IMR-90 (cell line): Measurements from ENCODE around the gene PDGFC.

Experiments used
- BHLHE40 ChIP-seq: fragments of 150-350 bp; IDR thresholded peaks from 2 replicates; pipeline ENCODE4 v1.6.1; 2016; ENCODE audit warnings: mild to moderate bottlenecking, low read depth, low read length
- CEBPB ChIP-seq: IDR thresholded peaks from 2 replicates; pipeline ENCODE4 v1.6.1; 2012; ENCODE audit warnings: low read depth, low read length, improper control_type of control experiment
- ELK1 ChIP-seq: fragments of 150-350 bp; IDR thresholded peaks from 2 replicates; pipeline ENCODE4 v1.6.1; 2016; ENCODE audit warnings: low read depth, mild to moderate bottlenecking, low read length, moderate library complexity, borderline replicate concordance
- FOS ChIP-seq: fragments of 150-350 bp; IDR thresholded peaks from 2 replicates; pipeline ENCODE4 v1.6.1; 2016; ENCODE audit warnings: low read depth, low read length
- MAFK ChIP-seq: IDR thresholded peaks from 2 replicates; pipeline ENCODE4 v1.6.1; 2012; ENCODE audit warnings: low read depth, low read length, improper control_type of control experiment
- MXI1 ChIP-seq: IDR thresholded peaks from 2 replicates; pipeline ENCODE4 v1.6.1; 2012; ENCODE audit warnings: low read depth, mild to moderate bottlenecking, low read length, moderate library complexity, borderline replicate concordance
- NFE2L2 ChIP-seq: fragments of 150-350 bp; IDR thresholded peaks from 2 replicates; pipeline ENCODE4 v1.6.1; 2016; ENCODE audit warnings: low read depth, mild to moderate bottlenecking, low read length
- POLR2A ChIP-seq: IDR thresholded peaks from 2 replicates; pipeline ENCODE4 v1.6.1; 2012; ENCODE audit warnings: mild to moderate bottlenecking, low read depth, low read length
- RAD21 ChIP-seq: IDR thresholded peaks from 2 replicates; pipeline ENCODE4 v1.6.1; 2012; ENCODE audit warnings: low read length, improper control_type of control experiment
- RFX5 ChIP-seq: IDR thresholded peaks from 2 replicates; pipeline ENCODE4 v1.8.0; 2012; ENCODE audit warnings: low read depth, mild to moderate bottlenecking, low read length, moderate library complexity
- SMC3 ChIP-seq: fragments of 150-350 bp; IDR thresholded peaks from 2 replicates; pipeline ENCODE4 v1.6.1; 2016; ENCODE audit warnings: low read depth, mild to moderate bottlenecking, antibody characterized with exemption, low read length, moderate library complexity
- TF ChIP-seq, protein P1 (sequence below): conservative IDR thresholded peaks from 2 replicates; pipeline ENCODE4 v1.5.1; 2012; ENCODE audit warnings: mild to moderate bottlenecking, low read depth, low read length, improper control_type of control experiment

DNA sequence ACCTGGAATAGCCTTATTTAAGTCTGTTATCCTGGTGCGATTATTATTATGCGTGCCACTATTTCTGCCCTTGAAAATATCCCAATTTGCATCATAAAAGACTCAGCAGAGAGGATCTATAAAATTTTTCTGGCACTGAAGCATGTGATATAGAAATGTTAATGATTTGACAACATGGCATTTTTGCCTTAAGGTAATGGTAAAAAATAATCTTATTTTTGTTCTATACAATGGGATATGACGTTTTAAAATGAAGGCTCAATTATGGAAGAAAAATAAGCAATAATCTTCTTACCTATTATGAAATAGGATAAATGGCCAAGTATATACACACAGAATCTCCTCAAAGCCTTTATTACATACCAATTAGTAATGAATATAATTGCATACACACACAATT, 113.5 kb downstream of the PDGFC start:
- TF ChIP-seq, protein P1, sequence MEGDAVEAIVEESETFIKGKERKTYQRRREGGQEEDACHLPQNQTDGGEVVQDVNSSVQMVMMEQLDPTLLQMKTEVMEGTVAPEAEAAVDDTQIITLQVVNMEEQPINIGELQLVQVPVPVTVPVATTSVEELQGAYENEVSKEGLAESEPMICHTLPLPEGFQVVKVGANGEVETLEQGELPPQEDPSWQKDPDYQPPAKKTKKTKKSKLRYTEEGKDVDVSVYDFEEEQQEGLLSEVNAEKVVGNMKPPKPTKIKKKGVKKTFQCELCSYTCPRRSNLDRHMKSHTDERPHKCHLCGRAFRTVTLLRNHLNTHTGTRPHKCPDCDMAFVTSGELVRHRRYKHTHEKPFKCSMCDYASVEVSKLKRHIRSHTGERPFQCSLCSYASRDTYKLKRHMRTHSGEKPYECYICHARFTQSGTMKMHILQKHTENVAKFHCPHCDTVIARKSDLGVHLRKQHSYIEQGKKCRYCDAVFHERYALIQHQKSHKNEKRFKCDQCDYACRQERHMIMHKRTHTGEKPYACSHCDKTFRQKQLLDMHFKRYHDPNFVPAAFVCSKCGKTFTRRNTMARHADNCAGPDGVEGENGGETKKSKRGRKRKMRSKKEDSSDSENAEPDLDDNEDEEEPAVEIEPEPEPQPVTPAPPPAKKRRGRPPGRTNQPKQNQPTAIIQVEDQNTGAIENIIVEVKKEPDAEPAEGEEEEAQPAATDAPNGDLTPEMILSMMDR, result no peak
- TF ChIP-seq POLR2A (no peak), RFX5 (no peak), ELK1 (no peak), RAD21 (no peak), SMC3 (no peak), MXI1 (no peak), CEBPB (no peak), FOS (no peak), NFE2L2 (no peak), MAFK (no peak), BHLHE40 (no peak)
